HAP-1 (cell line): ENCODE results near the gene ACTR3C.
"Not testable (repeated sequence)": the region's sequence is repeated elsewhere in the genome, so short reads cannot be mapped to it uniquely, and the experiment has no call there.

ENCODE experiments used
- DNase-seq, 2 experiments: peaks; one replicate each; pipeline ENCODE4 v3.0.0-alpha.2; 2016 to 2020; ENCODE audit warnings: low spot score in 2 of 2
- H3K27me3 ChIP-seq: fragments of 250-450 bp; sonication (Bioruptor Pico); 2 replicates; pipeline ENCODE4 v1.5.1; 2020; ENCODE audit warnings: low read depth, mild to moderate bottlenecking, moderate library complexity
- H3K36me3 ChIP-seq: fragments of 250-450 bp; sonication (Bioruptor Pico); replicated peaks from 2 replicates; pipeline ENCODE4 v1.5.1; 2020; ENCODE audit warnings: mild to moderate bottlenecking
- H3K4me1 ChIP-seq: fragments of 250-450 bp; sonication (Bioruptor Pico); 2 replicates; pipeline ENCODE4 v1.5.1; 2020; ENCODE audit warnings: mild to moderate bottlenecking
- H3K4me3 ChIP-seq: fragments of 250-450 bp; sonication (Bioruptor Pico); 2 replicates; pipeline ENCODE4 v1.5.1; 2020; ENCODE audit warnings: mild to moderate bottlenecking, moderate library complexity
- H3K9me3 ChIP-seq: fragments of 250-450 bp; sonication (Bioruptor Pico); 2 replicates; pipeline ENCODE4 v1.5.1; 2020; ENCODE audit warnings: mild to moderate bottlenecking, moderate library complexity
- in situ Hi-C: fragments of 300-500 bp; cut with MboI; formaldehyde crosslinking; loops from 3 replicates; pipeline ENCODE4 v1.14.3; 2020; ENCODE audit warnings: low sequenced_read_pairs, inconsistent platforms, mixed read lengths

The ACTR3C gene

GRCh38 chr7:150307129-150307528 is 16.2 kb downstream of the ACTR3C start:
- in situ Hi-C loops, result no loop called here
- Histone ChIP-seq H3K9me3 (no peaks in the 10 kb centered on the region), H3K36me3 (no peaks in the 10 kb centered on the region), H3K4me1 (peaks cover 5% of the 10 kb centered on the region; the same call in 1 of the 2 replicates), H3K27me3 (no peaks in the 10 kb centered on the region), H3K4me3 (no peak overlapping the region)
- DNase-seq, result no peak

GRCh38 chr7:150306377-150306776 is 17.0 kb downstream of the ACTR3C start:
- H3K4me1 ChIP-seq, H3K4me3 ChIP-seq, H3K36me3 ChIP-seq, H3K9me3 ChIP-seq, in situ Hi-C loops, H3K27me3 ChIP-seq, DNase-seq: not testable (repeated sequence)

GRCh38 chr7:150305903-150306284 is 17.5 kb downstream of the ACTR3C start:
- H3K4me1 ChIP-seq, in situ Hi-C loops, H3K36me3 ChIP-seq, H3K9me3 ChIP-seq, DNase-seq, H3K4me3 ChIP-seq, H3K27me3 ChIP-seq: not testable (repeated sequence)

- H3K36me3 ChIP-seq, DNase-seq, in situ Hi-C loops, H3K4me1 ChIP-seq, H3K4me3 ChIP-seq, H3K27me3 ChIP-seq, H3K9me3 ChIP-seq: not testable (repeated sequence)
Observed at GRCh38 chr7:150305259-150305902, 18.0 kb downstream of the ACTR3C start.

GRCh38 chr7:150304499-150305258 is 18.7 kb downstream of the ACTR3C start:
- DNase-seq, H3K9me3 ChIP-seq, H3K4me3 ChIP-seq, H3K36me3 ChIP-seq, in situ Hi-C loops, H3K27me3 ChIP-seq, H3K4me1 ChIP-seq: not testable (repeated sequence)

- DNase-seq, H3K4me1 ChIP-seq, H3K4me3 ChIP-seq, H3K9me3 ChIP-seq, H3K36me3 ChIP-seq, in situ Hi-C loops, H3K27me3 ChIP-seq: not testable (repeated sequence)
Observed at GRCh38 chr7:150302908-150303310, 20.4 kb downstream of the ACTR3C start.

- H3K27me3 ChIP-seq, DNase-seq, H3K36me3 ChIP-seq, H3K9me3 ChIP-seq, H3K4me1 ChIP-seq, H3K4me3 ChIP-seq: not testable (repeated sequence)
- in situ Hi-C loops, result loop anchor here (25.0 kb wide), 1 partner anchor 114 kb away; a partner anchor contains a TSS
Observed at GRCh38 chr7:150297978-150298377, 25.4 kb downstream of the ACTR3C start.

GRCh38 chr7:150296802-150297201 is 26.5 kb downstream of the ACTR3C start:
- not testable (repeated sequence) for H3K27me3 ChIP-seq, H3K4me1 ChIP-seq, H3K4me3 ChIP-seq, DNase-seq, H3K36me3 ChIP-seq, H3K9me3 ChIP-seq
- in situ Hi-C loops, result loop anchor here (25.0 kb wide), 1 partner anchor 115 kb away; a partner anchor contains a TSS

- in situ Hi-C loops, result loop anchor here (25.0 kb wide), 1 partner anchor 117 kb away; a partner anchor contains a TSS
- not testable (repeated sequence) for H3K4me3 ChIP-seq, DNase-seq, H3K36me3 ChIP-seq, H3K9me3 ChIP-seq, H3K4me1 ChIP-seq, H3K27me3 ChIP-seq
Observed at GRCh38 chr7:150295614-150296013, 27.7 kb downstream of the ACTR3C start.

GRCh38 chr7:150295027-150295426 is 28.3 kb downstream of the ACTR3C start:
- not testable (repeated sequence) for H3K4me3 ChIP-seq, DNase-seq
- in situ Hi-C loops, result loop anchor here (25.0 kb wide), 1 partner anchor 117 kb away; a partner anchor contains a TSS

GRCh38 chr7:150290317-150290716 is 33.0 kb downstream of the ACTR3C start:
- not testable (repeated sequence) for H3K36me3 ChIP-seq, DNase-seq, H3K9me3 ChIP-seq, H3K27me3 ChIP-seq, H3K4me1 ChIP-seq, H3K4me3 ChIP-seq
- in situ Hi-C loops, result loop anchor here (25.0 kb wide), 1 partner anchor 122 kb away; a partner anchor contains a TSS

More at GRCh38 chr7:150295027-150295426, 28.3 kb downstream of the ACTR3C start:
- not testable (repeated sequence) for H3K4me1 ChIP-seq, H3K27me3 ChIP-seq, H3K9me3 ChIP-seq, H3K36me3 ChIP-seq

GRCh38 chr7:150288816-150289215 is 34.5 kb downstream of the ACTR3C start:
- in situ Hi-C loops, result loop anchor here (25.0 kb wide), 1 partner anchor 123 kb away; a partner anchor contains a TSS
- H3K9me3 ChIP-seq, H3K4me3 ChIP-seq, DNase-seq, H3K4me1 ChIP-seq, H3K27me3 ChIP-seq, H3K36me3 ChIP-seq: not testable (repeated sequence)

- H3K4me3 ChIP-seq, H3K27me3 ChIP-seq, DNase-seq, H3K4me1 ChIP-seq, H3K9me3 ChIP-seq, H3K36me3 ChIP-seq: not testable (repeated sequence)
- in situ Hi-C loops, result loop anchor here (25.0 kb wide), 1 partner anchor 124 kb away; a partner anchor contains a TSS
Observed at GRCh38 chr7:150287815-150288214, 35.5 kb downstream of the ACTR3C start.
